B cell (primary cell): ENCODE measurements around the gene MLLT10. TPM values are rescaled to one million over a fixed set of nuclear protein-coding genes. Genes with fewer than 3 reads are reported as not detected.
A peak's percentile ranks its signal among the peaks of the same experiment; 100 is the strongest.

Experiments used
- ATAC-seq: fragments of 200-7000 bp; cut with Tn5 transposase; one replicate; pipeline ENCODE4 v1.10.0; 2021; ENCODE audit warnings: low read depth, mild to moderate bottlenecking, moderate number of reproducible peaks, moderate library complexity
- CTCF ChIA-PET: fragments of 350-600 bp; sonication (Branson Sonifier 250); formaldehyde crosslinking; loops from one replicate; lab custom pipeline; 2021; ENCODE audit warnings: antibody characterized with exemption, inconsistent platforms; lab: Charles Lee
- POLR2A ChIA-PET: fragments of 350-600 bp; sonication (Branson Sonifier 250); formaldehyde crosslinking; loops from one replicate; lab custom pipeline; 2021; ENCODE audit warnings: antibody characterized with exemption; lab: Charles Lee
- DNase-seq: peaks from one replicate; pipeline ENCODE4 v3.0.0; 2013
- H2AFZ ChIP-seq: 2 replicates; pipeline ENCODE4 v1.6.1; 2012; ENCODE audit warnings: mild to moderate bottlenecking, low read depth, low read length; ENCODE audit not compliant: insufficient read depth, poor library complexity, severe bottlenecking
- H3K27ac ChIP-seq, 2 donors: 1 replicate in 1 of 2; 2 replicates in 1 of 2; pipeline ENCODE4 v1.5.1; 2012 to 2013; ENCODE audit warnings: low read length in 2 of 2, mild to moderate bottlenecking in 2 of 2, moderate library complexity in 1 of 2
- H3K27me3 ChIP-seq, 4 experiments: fragments of 200-600 bp in 1 of 4; sonication (generic) in 1 of 4; replicated peaks in 1 of 4; 1 replicate in 2 of 4; 2 replicates in 2 of 4; pipeline versions ENCODE4 v1.6.1 to v1.7.0; 2013 to 2016; ENCODE audit warnings: low read length in 3 of 4, mild to moderate bottlenecking in 2 of 4, mixed read lengths in 1 of 4, moderate library complexity in 1 of 4; ENCODE audit not compliant: insufficient read depth in 4 of 4, control insufficient read depth in 3 of 4; ENCODE audit errors: control extremely low read depth in 1 of 4
- H3K36me3 ChIP-seq, 2 experiments: replicated peaks in 1 of 2; 1 replicate in 1 of 2; 2 replicates in 1 of 2; pipeline versions ENCODE4 v1.6.1 to v1.7.1; 2013; ENCODE audit warnings: low read length in 1 of 2; ENCODE audit not compliant: insufficient read depth in 2 of 2, control insufficient read depth in 1 of 2; ENCODE audit errors: control extremely low read depth in 1 of 2, extremely low read depth in 1 of 2
- H3K4me1 ChIP-seq, 2 donors: fragments of 200-600 bp in 1 of 2; sonication (generic) in 1 of 2; 1 replicate in 1 of 2; 2 replicates in 1 of 2; pipeline versions ENCODE4 v1.5.1 to v1.6.1; 2013 to 2017; ENCODE audit warnings: low read length in 2 of 2; ENCODE audit not compliant: control insufficient read depth in 2 of 2, insufficient read depth in 2 of 2
- H3K4me2 ChIP-seq: replicated peaks from 2 replicates; pipeline ENCODE3; 2012; ENCODE audit warnings: mild to moderate bottlenecking, low read depth, low read length; ENCODE audit not compliant: poor library complexity, severe bottlenecking
- H3K4me3 ChIP-seq, 5 experiments: fragments of 200-600 bp in 1 of 5; sonication (generic) in 1 of 5; 1 replicate in 3 of 5; 2 replicates in 2 of 5; pipeline versions ENCODE4 v1.5.1 to v1.7.0; 2011 to 2016; ENCODE audit warnings: low read length in 4 of 5, mild to moderate bottlenecking in 4 of 5, low read depth in 2 of 5, control low read depth in 1 of 5, moderate library complexity in 1 of 5; ENCODE audit not compliant: insufficient read depth in 1 of 5; ENCODE audit errors: control extremely low read depth in 1 of 5, extremely low read depth in 1 of 5
- H3K79me2 ChIP-seq: fragments of 200-600 bp; sonication (generic); one replicate; pipeline ENCODE4 v1.6.0; 2016; ENCODE audit warnings: low read length; ENCODE audit not compliant: control insufficient read depth, insufficient read depth
- H3K9ac ChIP-seq: fragments of 200-600 bp; sonication (generic); 2 replicates; pipeline ENCODE4 v1.6.1; 2017; ENCODE audit warnings: mild to moderate bottlenecking, low read length, moderate library complexity
- H3K9me3 ChIP-seq, 3 donors: one replicate each; pipeline versions ENCODE4 v1.6.1 to v1.7.1; 2013; ENCODE audit warnings: low read length in 2 of 3; ENCODE audit not compliant: control insufficient read depth in 2 of 3, insufficient read depth in 1 of 3; ENCODE audit errors: control extremely low read depth in 1 of 3
- H4K20me1 ChIP-seq: 2 replicates; pipeline ENCODE4 v1.6.0; 2012; ENCODE audit warnings: mild to moderate bottlenecking, low read length; ENCODE audit not compliant: insufficient read depth, control insufficient read depth, poor library complexity, severe bottlenecking
- H3K27ac Mint-ChIP-seq: one replicate; pipeline ENCODE4 v1.8.0; 2021; ENCODE audit warnings: mixed read lengths
- H3K27me3 Mint-ChIP-seq: one replicate; pipeline ENCODE4 v1.8.0; 2021; ENCODE audit warnings: mixed read lengths
- H3K4me1 Mint-ChIP-seq: one replicate; pipeline ENCODE4 v1.8.0; 2021; ENCODE audit warnings: mixed read lengths
- H3K4me3 Mint-ChIP-seq: one replicate; pipeline ENCODE4 v1.8.0; 2021; ENCODE audit warnings: mixed read lengths
- H3K9me3 Mint-ChIP-seq: one replicate; pipeline ENCODE4 v1.8.0; 2022; ENCODE audit warnings: mixed read lengths; ENCODE audit not compliant: insufficient read depth
- EZH2 ChIP-seq: IDR thresholded peaks from 2 replicates; pipeline ENCODE4 v1.6.1; 2012; ENCODE audit warnings: borderline replicate concordance, low read depth, mild to moderate bottlenecking, moderate library complexity, low read length; ENCODE audit not compliant: insufficient read depth, poor library complexity, severe bottlenecking
- WGBS: methylation state at CpG from one replicate; pipeline ENCODE4 v1.1.5; 2013; ENCODE audit warnings: missing lambda C conversion rate; ENCODE audit not compliant: insufficient coverage; 5-methylcytosine and 5-hydroxymethylcytosine counted together
- intact Hi-C: fragments of 100-400 bp; cut with micrococcal nuclease; formaldehyde crosslinking; loops from one replicate; pipeline ENCODE4 v1.10.0; 2022
- polyA plus RNA-seq: library from polyadenylated mRNA; depleted of rRNA; stranded (reverse); fragments of >200 nt; gene quantifications from 2 replicates; pipeline ENCODE4 v1.2.3, GENCODE V29; 2012
- total RNA-seq, 2 donors: library from RNA; stranded (reverse); fragments of 120-200 nt in 1 of 2; gene quantifications; 1 replicate in 1 of 2; 2 replicates in 1 of 2; pipeline versions ENCODE4 v1.2.3 to v1.2.4, GENCODE V29; 2013 to 2022
- TF ChIP-seq, protein P1 (sequence below): fragments of 200-600 bp; IDR thresholded peaks from one replicate; pipeline ENCODE4 v1.8.0; 2022; ENCODE audit warnings: antibody characterized with exemption, mild to moderate bottlenecking

MLLT10 gene
- total and polyA plus RNA-seq, 2 donors (not counting 1 experiment from before 2014, with no cell fraction given), result 21.7 to 70.5 TPM

DNA sequence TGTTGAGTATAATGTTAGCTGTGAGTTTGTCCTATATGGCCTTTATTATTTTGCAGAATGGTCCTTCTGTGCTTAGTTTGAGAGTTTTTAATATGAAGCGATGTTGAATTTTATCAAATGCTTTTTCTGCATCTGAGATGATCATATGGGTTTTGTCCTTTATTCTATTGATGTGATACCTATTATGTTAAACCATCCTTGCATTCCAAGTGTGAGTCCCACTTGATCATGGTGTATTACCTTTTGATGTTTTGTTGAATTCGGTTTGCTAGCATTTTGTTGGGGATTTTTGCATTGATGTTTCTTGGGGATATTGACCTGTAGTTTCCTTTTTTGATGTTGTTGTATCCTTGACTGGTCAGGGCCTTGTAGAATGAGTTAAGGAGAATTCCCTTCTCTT lies 166.4 kb downstream of the MLLT10 start:
- ChIA-PET CTCF (no interaction called here), POLR2A (no interaction called here)
- no peak overlapping the region for H3K27ac ChIP-seq
- intact Hi-C loops, result no loop called here
- H4K20me1 ChIP-seq, result peaks cover 17% of the 10 kb centered on the region
- Mint-ChIP-seq H3K4me3 (no peak overlapping the region), H3K4me1 (peaks cover 18% of the 10 kb centered on the region), H3K9me3 (peaks cover 9% of the 10 kb centered on the region), H3K27ac (no peak overlapping the region), H3K27me3 (no peaks in the 10 kb centered on the region)
- TF ChIP-seq, protein P1, sequence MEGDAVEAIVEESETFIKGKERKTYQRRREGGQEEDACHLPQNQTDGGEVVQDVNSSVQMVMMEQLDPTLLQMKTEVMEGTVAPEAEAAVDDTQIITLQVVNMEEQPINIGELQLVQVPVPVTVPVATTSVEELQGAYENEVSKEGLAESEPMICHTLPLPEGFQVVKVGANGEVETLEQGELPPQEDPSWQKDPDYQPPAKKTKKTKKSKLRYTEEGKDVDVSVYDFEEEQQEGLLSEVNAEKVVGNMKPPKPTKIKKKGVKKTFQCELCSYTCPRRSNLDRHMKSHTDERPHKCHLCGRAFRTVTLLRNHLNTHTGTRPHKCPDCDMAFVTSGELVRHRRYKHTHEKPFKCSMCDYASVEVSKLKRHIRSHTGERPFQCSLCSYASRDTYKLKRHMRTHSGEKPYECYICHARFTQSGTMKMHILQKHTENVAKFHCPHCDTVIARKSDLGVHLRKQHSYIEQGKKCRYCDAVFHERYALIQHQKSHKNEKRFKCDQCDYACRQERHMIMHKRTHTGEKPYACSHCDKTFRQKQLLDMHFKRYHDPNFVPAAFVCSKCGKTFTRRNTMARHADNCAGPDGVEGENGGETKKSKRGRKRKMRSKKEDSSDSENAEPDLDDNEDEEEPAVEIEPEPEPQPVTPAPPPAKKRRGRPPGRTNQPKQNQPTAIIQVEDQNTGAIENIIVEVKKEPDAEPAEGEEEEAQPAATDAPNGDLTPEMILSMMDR, result no peak
- TF ChIP-seq EZH2, result no peak
- no peak for DNase-seq
- no peak for ATAC-seq
- no peak overlapping the region for H2AFZ ChIP-seq
- H3K9ac ChIP-seq, result no peak overlapping the region
- H3K79me2 ChIP-seq, result peaks cover 24% of the 10 kb centered on the region
- no peak overlapping the region for H3K4me3 ChIP-seq
- peaks cover 2 to 6% of the 10 kb centered on the region in 2 experiments for H3K36me3 ChIP-seq
- peaks cover 6 to 14% of the 10 kb centered on the region in 2 donors for H3K4me1 ChIP-seq
- 100% methylated on average over 1 of the region's 2 CpGs for WGBS
- H3K27me3 ChIP-seq, result no peaks in the 10 kb centered on the region
- no peak overlapping the region for H3K4me2 ChIP-seq
- H3K9me3 ChIP-seq, result peaks cover 8 to 20% (median 11%) of the 10 kb centered on the region in 3 donors

DNA sequence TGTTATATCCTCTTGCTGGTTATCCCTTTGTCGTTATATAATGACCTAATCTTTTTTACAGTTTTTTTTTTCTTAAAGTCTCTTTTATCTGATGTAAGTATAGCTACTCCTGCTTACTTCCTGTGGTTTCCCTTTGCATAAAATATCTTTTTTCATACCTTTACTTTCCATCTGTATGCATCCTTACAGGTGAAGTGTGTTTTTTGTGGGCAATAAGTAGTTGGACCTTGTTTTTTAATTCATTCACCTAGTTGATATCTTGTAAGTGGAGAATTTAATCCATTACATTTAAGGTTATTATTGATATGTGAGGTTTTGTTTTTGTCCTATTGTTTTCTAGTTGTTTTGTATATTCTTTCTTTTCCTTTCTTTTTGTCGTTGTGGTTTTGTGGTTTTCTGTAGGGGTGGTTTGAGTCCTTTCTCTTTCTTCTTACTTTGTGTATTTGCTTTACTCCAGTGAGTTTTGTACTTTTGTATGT lies 168.6 kb downstream of the MLLT10 start:
- no peak overlapping the region for H3K4me3 ChIP-seq
- H2AFZ ChIP-seq, result no peak overlapping the region
- WGBS, result no CpG with 5 or more reads among the region's 2 CpGs
- H3K4me2 ChIP-seq, result peak overlapping the region; percentile 39
- peaks cover 6 to 14% of the 10 kb centered on the region in 2 donors for H3K4me1 ChIP-seq
- H4K20me1 ChIP-seq, result peaks cover 23% of the 10 kb centered on the region
- no peak overlapping the region for H3K27ac ChIP-seq
- H3K9ac ChIP-seq, result peak overlapping the region; percentile 15
- Mint-ChIP-seq H3K4me1 (peaks cover 20% of the 10 kb centered on the region), H3K27me3 (no peaks in the 10 kb centered on the region), H3K27ac (no peak overlapping the region), H3K9me3 (peaks cover 9% of the 10 kb centered on the region), H3K4me3 (peak overlapping the region; percentile 51)
- TF ChIP-seq, protein P1, result no peak
- TF ChIP-seq EZH2, result no peak
- ATAC-seq (no peak), DNase-seq (peak; percentile 21)
- no peaks in the 10 kb centered on the region for H3K27me3 ChIP-seq
- intact Hi-C loops, result no loop called here
- peaks cover 2 to 6% of the 10 kb centered on the region in 2 experiments for H3K36me3 ChIP-seq
- ChIA-PET CTCF (no interaction called here), POLR2A (interaction anchor here (0.6 kb wide), 1 partner anchor 93 kb away, joined by 3 read pairs; no protein-coding TSS in a partner anchor)
- peaks cover 29% of the 10 kb centered on the region for H3K79me2 ChIP-seq
- H3K9me3 ChIP-seq, result peaks cover 8 to 20% (median 11%) of the 10 kb centered on the region in 3 donors
